ENCODE results near the gene POLR3H.

DNA sequence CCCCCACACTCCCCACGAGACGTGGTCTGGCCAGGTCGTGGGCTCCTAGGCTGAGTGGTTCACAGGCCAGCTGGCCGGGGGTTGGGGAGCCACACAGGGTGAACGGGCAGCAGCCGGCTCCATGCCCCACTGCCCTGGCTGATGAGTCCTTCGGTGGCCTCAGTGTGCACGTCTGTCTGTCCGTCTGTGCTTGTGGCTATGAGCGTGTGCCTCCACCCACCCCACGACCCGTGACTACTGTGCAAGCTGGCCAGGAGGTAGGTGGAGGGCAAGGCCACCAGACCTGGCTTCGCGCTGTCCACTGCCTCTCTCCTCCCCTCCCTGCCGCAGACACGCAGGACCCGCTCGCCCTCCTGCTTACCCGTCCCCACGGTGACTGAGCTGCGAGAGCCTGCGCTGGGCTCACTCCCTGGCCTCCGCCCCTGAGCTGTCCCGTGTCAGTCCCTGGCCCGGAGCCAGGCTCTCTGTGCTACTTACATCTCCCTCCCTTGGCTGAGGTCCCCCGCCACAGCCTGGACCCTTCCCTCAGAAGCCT, 30.6 kb upstream of the POLR3H start:
- no peak for TF ChIP-seq POLR2AphosphoS5 (IDR thresholded peaks at IDR 0.05)
- TF ChIP-seq CTCF (IDR thresholded peaks at IDR 0.05) = no peak
